SW480 (cell line): Measurements from ENCODE around the gene ISG20.
A peak's percentile ranks its signal among the peaks of the same experiment; 100 is the strongest.

Source experiments
- DNase-seq: peaks from one replicate; pipeline ENCODE4 v3.0.0-alpha.2; 2016; ENCODE audit warnings: low spot score

Gene ISG20

GRCh38 chr15:88653200-88654064 is 14.6 kb downstream of the ISG20 start:
- DNase-seq, result no peak

GRCh38 chr15:88654430-88655102 is 15.8 kb downstream of the ISG20 start:
- DNase-seq, result no peak

- no peak for DNase-seq
These were observed 16.3 kb downstream of the ISG20 start for GRCh38 chr15:88655103-88655553.

- DNase-seq, result no peak
These were observed 17.1 kb downstream of the ISG20 start for GRCh38 chr15:88655800-88656488.

GRCh38 chr15:88656760-88657221 is 18.0 kb downstream of the ISG20 start:
- no peak for DNase-seq

GRCh38 chr15:88657326-88658069 is 18.7 kb downstream of the ISG20 start:
- peak; percentile 32 for DNase-seq

- DNase-seq, result no peak
These were observed 19.5 kb downstream of the ISG20 start for GRCh38 chr15:88658070-88658965.

GRCh38 chr15:88658972-88659931 is 20.4 kb downstream of the ISG20 start:
- DNase-seq, result peak; percentile 83

GRCh38 chr15:88661041-88661700 is 22.4 kb downstream of the ISG20 start:
- no peak for DNase-seq

- DNase-seq, result no peak
These were observed 23.1 kb downstream of the ISG20 start for GRCh38 chr15:88661761-88662556.

GRCh38 chr15:88663141-88663621 is 24.4 kb downstream of the ISG20 start:
- DNase-seq, result no peak

- DNase-seq, result peak; percentile 33
These were observed 25.4 kb downstream of the ISG20 start for GRCh38 chr15:88664151-88664778.

- DNase-seq, result no peak
These were observed 35.8 kb downstream of the ISG20 start for GRCh38 chr15:88674661-88675060.

- DNase-seq, result no peak
These were observed 39.9 kb downstream of the ISG20 start for GRCh38 chr15:88678755-88679154.

- no peak for DNase-seq
These were observed 41.6 kb downstream of the ISG20 start for GRCh38 chr15:88680241-88681001.

GRCh38 chr15:88681610-88682221 is 42.9 kb downstream of the ISG20 start:
- DNase-seq, result no peak
